HepG2 (cell line): ENCODE measurements around the gene PPP1R12B.
"Not testable (repeated sequence)": the region's sequence is repeated elsewhere in the genome, so short reads cannot be mapped to it uniquely, and the experiment has no call there.

Experiments
- CTCF ChIP-seq: sonication (generic); formaldehyde crosslinking; IDR thresholded peaks from 2 replicates; pipeline ENCODE4 v1.5.0; 2020; ENCODE audit warnings: mild to moderate bottlenecking, missing genetic modification reagents, moderate library complexity
- ETS1 ChIP-seq: sonication (generic); formaldehyde crosslinking; IDR thresholded peaks from 2 replicates; pipeline ENCODE4 v1.4.0; 2020; ENCODE audit warnings: missing genetic modification reagents
- MAFG ChIP-seq: sonication (generic); formaldehyde crosslinking; IDR thresholded peaks from 2 replicates; pipeline ENCODE4 v1.5.1; 2020; ENCODE audit warnings: mild to moderate bottlenecking, missing genetic modification reagents
- MAX ChIP-seq: IDR thresholded peaks from 2 replicates; pipeline ENCODE4 v1.6.1; 2012; ENCODE audit warnings: inconsistent platforms
- PCBP1 ChIP-seq: fragments of 200-400 bp; formaldehyde crosslinking; IDR thresholded peaks from 2 replicates; pipeline ENCODE4 v1.6.1; 2017; ENCODE audit warnings: mild to moderate bottlenecking, low read depth, low read length, borderline replicate concordance
- POLR2A ChIP-seq, 2 experiments: IDR thresholded peaks; 2 replicates each; pipeline ENCODE4 v1.6.1; 2011; ENCODE audit warnings: low read depth in 2 of 2, low read length in 2 of 2, mild to moderate bottlenecking in 1 of 2, moderate library complexity in 1 of 2; ENCODE audit not compliant: insufficient read depth in 1 of 2
- ZNF124 ChIP-seq: sonication (generic); formaldehyde crosslinking; IDR thresholded peaks from 2 replicates; pipeline ENCODE4 v1.4.0; 2020; ENCODE audit warnings: missing genetic modification reagents
- ZSCAN20 ChIP-seq: sonication (generic); formaldehyde crosslinking; IDR thresholded peaks from 2 replicates; pipeline ENCODE4 v1.4.0; 2020; ENCODE audit warnings: missing genetic modification reagents, mild to moderate bottlenecking, borderline replicate concordance

GRCh38 chr1:202407378-202407777 is 58.9 kb downstream of the PPP1R12B start:
- not testable (repeated sequence) for TF ChIP-seq PCBP1; ETS1 (CRISPR knock-in tag); CTCF (CRISPR knock-in tag); MAX; ZSCAN20 (CRISPR knock-in tag); ZNF124 (CRISPR knock-in tag); MAFG (CRISPR knock-in tag); POLR2A (IDR thresholded peaks at IDR 0.05; ENCODE audit: insufficient read depth in 1 of 2, low read depth in 2 of 2, low read length in 2 of 2)
